Transverse colon (tissue), 4 donors: ENCODE data around the gene MTNR1A.
A peak's percentile ranks its signal among the peaks of the same experiment; 100 is the strongest.

Source experiments
- POLR2AphosphoS5 ChIP-seq, 3 donors: sonication (generic); formaldehyde crosslinking; IDR thresholded peaks; one replicate each; pipeline ENCODE4 v1.6.1; 2016; ENCODE audit warnings: antibody characterized with exemption in 3 of 3
- TF ChIP-seq, protein P1 (sequence below), 5 experiments: fragments of 200-600 bp in 3 of 5; fragments of 450-650 bp in 2 of 5; sonication (generic) in 3 of 5; IDR thresholded peaks; 1 replicate in 2 of 5; 2 replicates in 3 of 5; pipeline ENCODE4 v1.5.1; 2016 to 2017; ENCODE audit warnings: antibody characterized with exemption in 5 of 5, inconsistent platforms in 3 of 5, mild to moderate bottlenecking in 2 of 5, moderate library complexity in 1 of 5

GRCh38 chr4:186554539-186554913 lies 841 bp downstream of the MTNR1A start:
- TF ChIP-seq, protein P1, sequence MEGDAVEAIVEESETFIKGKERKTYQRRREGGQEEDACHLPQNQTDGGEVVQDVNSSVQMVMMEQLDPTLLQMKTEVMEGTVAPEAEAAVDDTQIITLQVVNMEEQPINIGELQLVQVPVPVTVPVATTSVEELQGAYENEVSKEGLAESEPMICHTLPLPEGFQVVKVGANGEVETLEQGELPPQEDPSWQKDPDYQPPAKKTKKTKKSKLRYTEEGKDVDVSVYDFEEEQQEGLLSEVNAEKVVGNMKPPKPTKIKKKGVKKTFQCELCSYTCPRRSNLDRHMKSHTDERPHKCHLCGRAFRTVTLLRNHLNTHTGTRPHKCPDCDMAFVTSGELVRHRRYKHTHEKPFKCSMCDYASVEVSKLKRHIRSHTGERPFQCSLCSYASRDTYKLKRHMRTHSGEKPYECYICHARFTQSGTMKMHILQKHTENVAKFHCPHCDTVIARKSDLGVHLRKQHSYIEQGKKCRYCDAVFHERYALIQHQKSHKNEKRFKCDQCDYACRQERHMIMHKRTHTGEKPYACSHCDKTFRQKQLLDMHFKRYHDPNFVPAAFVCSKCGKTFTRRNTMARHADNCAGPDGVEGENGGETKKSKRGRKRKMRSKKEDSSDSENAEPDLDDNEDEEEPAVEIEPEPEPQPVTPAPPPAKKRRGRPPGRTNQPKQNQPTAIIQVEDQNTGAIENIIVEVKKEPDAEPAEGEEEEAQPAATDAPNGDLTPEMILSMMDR (IDR thresholded peaks at IDR 0.05) = peak; percentile 11 to 62 (median 31)
- TF ChIP-seq POLR2AphosphoS5 (IDR thresholded peaks at IDR 0.05) = peak in 2 of 3 donors; percentile 38 to 67
